SW 1271 (cell line): ENCODE data around the gene PLEKHO2.

Experiments used
- DNase-seq, 2 experiments: peaks; one replicate each; lab custom pipeline; 2025; lab: John Stamatoyannopoulos, UW

Gene PLEKHO2

GRCh38 chr15:64894395-64895056 is 52.8 kb downstream of the PLEKHO2 start:
- DNase-seq: no peak

GRCh38 chr15:64895285-64896065 is 53.8 kb downstream of the PLEKHO2 start:
- no peak for DNase-seq

- no peak for DNase-seq
Observed at GRCh38 chr15:64896371-64897069, 54.8 kb downstream of the PLEKHO2 start.

- DNase-seq: peak in 1 of 2 experiments; percentile 38
Observed at GRCh38 chr15:64897345-64897985, 55.8 kb downstream of the PLEKHO2 start.

GRCh38 chr15:64898406-64898805 is 56.7 kb downstream of the PLEKHO2 start:
- DNase-seq: no peak

- no peak for DNase-seq
Observed at GRCh38 chr15:64901141-64901540, 59.4 kb downstream of the PLEKHO2 start.

- DNase-seq: no peak
Observed at GRCh38 chr15:64901914-64902313, 60.2 kb downstream of the PLEKHO2 start.

GRCh38 chr15:64902863-64903262 is 61.1 kb downstream of the PLEKHO2 start:
- no peak for DNase-seq

GRCh38 chr15:64903326-64903950 is 61.7 kb downstream of the PLEKHO2 start:
- DNase-seq: no peak

- DNase-seq: no peak
Observed at GRCh38 chr15:64904189-64904588, 62.5 kb downstream of the PLEKHO2 start.

GRCh38 chr15:64905119-64905831 is 63.6 kb downstream of the PLEKHO2 start:
- no peak for DNase-seq

GRCh38 chr15:64905941-64906340 is 64.2 kb downstream of the PLEKHO2 start:
- no peak for DNase-seq

- DNase-seq: no peak
Observed at GRCh38 chr15:64906402-64906801, 64.7 kb downstream of the PLEKHO2 start.

- no peak for DNase-seq
Observed at GRCh38 chr15:64907991-64908390, 66.3 kb downstream of the PLEKHO2 start.

GRCh38 chr15:64909546-64909945 is 67.8 kb downstream of the PLEKHO2 start:
- no peak for DNase-seq

- no peak for DNase-seq
Observed at GRCh38 chr15:64911311-64912186, 69.8 kb downstream of the PLEKHO2 start, which contains the start of gene ANKDD1A. TSS of gene ANKDD1A (plus strand) at chr15:64911902. CDS start at chr15:64911931, 29 bp downstream.

- no peak for DNase-seq
Observed at GRCh38 chr15:64912379-64913325, 70.9 kb downstream of the PLEKHO2 start.

GRCh38 chr15:64915518-64916227 is 74.0 kb downstream of the PLEKHO2 start:
- DNase-seq: no peak
